Measurements from ENCODE around the gene FBXO2.

FBXO2 gene

GRCh38 chr1:11653861-11654136 is 430 bp downstream of the FBXO2 start:
- DNase-seq (ENCODE audit: low read depth in 2 of 2): no peak
- H3K4me3 ChIP-seq (replicated peaks in 1 of 2; ENCODE audit: low read depth in 2 of 2, low read length in 2 of 2): peak overlapping the region in 1 of 2 donors; percentile 25
- TF ChIP-seq CTCF (IDR thresholded peaks at IDR 0.05; ENCODE audit: low read depth, low read length): no peak

GRCh38 chr1:11653101-11653860 is 948 bp downstream of the FBXO2 start:
- no peak overlapping the region for H3K4me3 ChIP-seq (replicated peaks in 1 of 2; ENCODE audit: low read depth in 2 of 2, low read length in 2 of 2)
- TF ChIP-seq CTCF (IDR thresholded peaks at IDR 0.05; ENCODE audit: low read depth, low read length): no peak
- no peak for DNase-seq (ENCODE audit: low read depth in 2 of 2)

GRCh38 chr1:11652203-11652780 is 1.9 kb downstream of the FBXO2 start:
- DNase-seq (ENCODE audit: low read depth in 2 of 2): no peak
- no peak for TF ChIP-seq CTCF (IDR thresholded peaks at IDR 0.05; ENCODE audit: low read depth, low read length)
- H3K4me3 ChIP-seq (replicated peaks in 1 of 2; ENCODE audit: low read depth in 2 of 2, low read length in 2 of 2): no peak overlapping the region

- no peak for TF ChIP-seq CTCF (IDR thresholded peaks at IDR 0.05; ENCODE audit: low read depth, low read length)
- no peak for DNase-seq (ENCODE audit: low read depth in 2 of 2)
- no peak overlapping the region for H3K4me3 ChIP-seq (replicated peaks in 1 of 2; ENCODE audit: low read depth in 2 of 2, low read length in 2 of 2)
These were observed 3.2 kb downstream of the FBXO2 start for GRCh38 chr1:11651017-11651416.

GRCh38 chr1:11650331-11650991 is 3.8 kb downstream of the FBXO2 start:
- peak; percentile 74 to 78 for DNase-seq (ENCODE audit: low read depth in 2 of 2)
- peak; percentile 69 for TF ChIP-seq CTCF (IDR thresholded peaks at IDR 0.05; ENCODE audit: low read depth, low read length)
- H3K4me3 ChIP-seq (replicated peaks in 1 of 2; ENCODE audit: low read depth in 2 of 2, low read length in 2 of 2): peak overlapping the region; percentile 11 to 14

GRCh38 chr1:11649624-11650330 is 4.5 kb downstream of the FBXO2 start:
- TF ChIP-seq CTCF (IDR thresholded peaks at IDR 0.05; ENCODE audit: low read depth, low read length): no peak
- H3K4me3 ChIP-seq (replicated peaks in 1 of 2; ENCODE audit: low read depth in 2 of 2, low read length in 2 of 2): no peak overlapping the region
- no peak for DNase-seq (ENCODE audit: low read depth in 2 of 2)

All from cardiac fibroblast (primary cell).